NCI-H2227 treated with DMSO at 0.1 percent for 48 hours (cell line): ENCODE measurements around the gene EPM2A.

Source experiments
- DNase-seq: peaks from one replicate; lab custom pipeline; 2025; lab: John Stamatoyannopoulos, UW

The EPM2A gene

DNA sequence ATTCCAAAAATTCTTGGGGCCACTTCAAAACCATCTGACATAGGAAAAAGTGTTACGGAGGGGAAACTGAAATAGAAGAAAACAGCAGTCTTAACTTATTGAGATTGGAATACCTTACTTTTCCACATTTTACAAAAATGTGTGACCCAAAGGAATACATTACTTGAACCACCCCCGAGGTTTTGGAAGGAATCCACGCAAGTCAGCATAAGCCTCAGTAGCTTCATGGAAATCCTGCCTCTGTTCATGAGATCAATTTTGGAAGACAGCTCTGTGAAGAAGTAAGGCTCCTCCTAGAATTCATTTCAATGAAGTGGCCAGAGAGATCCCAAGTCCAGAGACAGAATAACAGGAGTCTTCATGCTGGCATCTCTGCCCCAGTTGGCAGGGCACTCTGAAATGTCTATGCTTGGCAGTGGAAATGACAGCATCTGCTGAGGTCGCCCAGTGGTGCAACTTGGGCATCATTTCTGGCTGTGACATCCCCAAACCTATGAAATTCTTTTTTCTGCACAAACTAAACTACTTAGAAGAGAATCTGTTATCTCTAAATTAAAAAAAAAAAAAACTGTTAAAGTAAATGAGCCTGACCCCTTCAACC, 132.5 kb downstream of the EPM2A start:
- no peak for DNase-seq

DNA sequence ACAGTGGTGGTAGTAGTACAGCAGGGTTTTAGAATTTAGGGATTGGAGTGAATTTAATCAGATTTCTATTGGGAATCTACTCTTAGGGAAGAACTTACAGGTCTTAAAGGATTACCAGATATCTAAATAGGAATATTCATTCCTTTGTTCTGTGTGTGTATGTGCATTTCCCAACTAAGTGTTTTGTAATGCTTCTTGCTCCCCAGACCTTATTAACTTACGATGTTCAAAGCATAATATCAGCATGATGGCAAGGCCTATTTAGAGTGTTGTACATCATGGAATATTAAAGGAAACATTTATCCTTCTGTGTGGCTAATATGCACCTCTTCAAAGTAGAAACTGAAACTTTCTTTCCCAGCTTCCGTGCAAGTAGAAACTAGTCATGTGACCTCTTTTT, 133.9 kb downstream of the EPM2A start:
- DNase-seq: no peak

DNA sequence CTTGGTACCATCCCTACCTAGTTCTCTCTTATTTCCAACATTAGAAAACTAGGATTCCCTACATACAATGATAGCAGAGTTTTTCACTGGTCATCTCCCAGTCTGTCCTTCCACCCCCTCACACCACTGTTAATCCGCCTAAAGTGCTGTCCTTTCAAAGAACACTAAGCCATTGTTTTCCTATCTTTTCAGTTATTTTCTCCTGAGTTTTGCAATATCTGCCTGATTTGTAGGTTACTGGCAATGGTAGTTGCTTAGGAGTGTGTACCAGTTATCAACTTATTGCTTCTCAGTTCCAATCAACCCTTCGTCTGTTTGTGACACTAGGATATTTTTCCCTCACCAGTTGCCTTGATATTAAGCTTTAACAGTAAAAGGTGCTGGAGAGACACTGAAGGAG, 135.0 kb downstream of the EPM2A start:
- no peak for DNase-seq

DNA sequence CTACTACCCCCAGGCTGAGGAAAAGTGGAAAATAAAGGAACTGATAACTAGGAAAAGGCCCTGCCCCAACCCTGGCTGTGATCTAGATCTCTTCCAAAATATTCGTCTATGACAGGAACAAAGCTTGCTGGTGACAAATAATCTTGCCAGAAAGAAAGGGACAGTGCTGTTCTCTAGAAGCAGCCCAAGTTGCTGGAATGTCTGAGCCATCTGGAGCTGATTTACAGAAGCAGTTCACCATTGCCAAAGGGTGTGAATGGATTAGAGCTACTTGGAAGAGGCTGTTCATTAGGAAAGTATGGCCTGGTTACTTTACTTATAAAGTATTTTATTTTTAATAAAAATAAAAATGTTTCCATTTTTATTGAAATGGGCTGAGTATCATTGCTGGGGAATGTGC, 146.3 kb downstream of the EPM2A start:
- no peak for DNase-seq

DNA sequence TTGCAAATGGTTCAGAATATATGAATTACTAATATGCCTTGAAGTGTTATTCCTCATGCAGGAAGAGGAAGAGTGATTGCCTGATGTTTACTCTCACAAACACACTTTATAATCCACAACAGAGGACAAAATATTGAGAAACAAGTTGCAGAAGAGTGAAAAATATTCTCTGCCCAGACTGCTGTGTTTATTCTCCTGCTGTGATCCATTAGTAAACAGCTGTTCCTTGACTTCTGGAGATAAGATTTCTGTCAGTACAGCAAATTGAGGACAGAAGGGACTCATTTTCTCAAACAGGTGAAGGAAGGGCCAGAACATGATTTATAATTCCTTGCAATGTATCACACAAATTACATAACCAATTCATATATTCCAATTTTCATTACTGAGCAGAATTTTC, 148.0 kb downstream of the EPM2A start:
- no peak for DNase-seq

DNA sequence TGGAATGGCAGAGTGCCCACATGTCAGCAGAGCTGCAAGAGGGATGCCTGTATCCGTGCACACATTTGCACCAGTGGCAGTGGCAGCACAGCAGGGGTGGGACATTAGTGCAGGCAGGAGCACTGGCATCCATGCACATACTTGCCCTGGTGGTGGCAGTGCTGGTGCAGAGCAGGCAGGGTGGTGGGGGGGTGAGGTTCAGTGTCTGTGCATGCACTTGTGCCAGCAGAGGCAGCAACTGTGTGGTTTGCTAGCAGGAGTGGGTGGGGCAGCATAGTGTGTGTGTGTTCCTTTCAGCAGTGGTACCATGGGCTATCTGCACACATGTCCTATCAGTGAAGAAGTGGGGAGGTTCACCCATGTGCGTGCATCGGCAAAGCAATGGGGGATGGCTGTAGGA, 151.6 kb downstream of the EPM2A start:
- no peak for DNase-seq
